Colonic mucosa (tissue), 4 donors: ENCODE results near the gene DRAXIN. TPM values are rescaled to one million over a fixed set of nuclear protein-coding genes. Genes with fewer than 3 reads are reported as not detected.
A peak's percentile ranks its signal among the peaks of the same experiment; 100 is the strongest.

ENCODE experiments used
- DNase-seq: peaks from one replicate; pipeline ENCODE4 v3.0.0-alpha.2; 2020
- H3K27ac ChIP-seq: fragments of 200-600 bp; one replicate; pipeline ENCODE4 v1.8.0; 2021
- H3K27me3 ChIP-seq: fragments of 200-600 bp; one replicate; pipeline ENCODE4 v1.8.0; 2021
- H3K36me3 ChIP-seq: fragments of 200-600 bp; one replicate; pipeline ENCODE4 v1.8.0; 2021
- H3K4me1 ChIP-seq: fragments of 200-600 bp; one replicate; pipeline ENCODE4 v1.8.0; 2021; ENCODE audit warnings: mild to moderate bottlenecking
- H3K4me3 ChIP-seq: fragments of 200-600 bp; one replicate; pipeline ENCODE4 v1.8.0; 2021
- H3K9ac ChIP-seq, 2 donors: one replicate each; pipeline ENCODE4 v1.7.0; 2013; ENCODE audit warnings: control low read depth in 2 of 2, low read depth in 2 of 2, low read length in 2 of 2
- H3K9me3 ChIP-seq: fragments of 200-600 bp; one replicate; pipeline ENCODE4 v1.8.0; 2021
- CTCF ChIP-seq: fragments of 200-600 bp; IDR thresholded peaks from one replicate; pipeline ENCODE4 v1.8.0; 2022; ENCODE audit warnings: antibody characterized with exemption, mild to moderate bottlenecking
- intact Hi-C: fragments of 100-400 bp; cut with DNase I; formaldehyde crosslinking; loops from one replicate; pipeline ENCODE4 v1.14.1; 2022
- total RNA-seq, 2 donors: library from RNA; stranded (reverse); fragmentation: NEBNext Ultra II Directional in 1 of 2; extraction: Animal tissue kit (Norgen Biotek cat#: 25700) in 1 of 2; gene quantifications; one replicate each; pipeline ENCODE4 v1.2.1, GENCODE V29; 2021
- donor health status: healthy.
- donor health status: DM: no; HTN: no; CAD: no.
- donor health status: DM: no; HTN: no; CAD: no.

DRAXIN gene
- total RNA-seq, 2 donors from 2014 or later = 0.05 TPM

DNA sequence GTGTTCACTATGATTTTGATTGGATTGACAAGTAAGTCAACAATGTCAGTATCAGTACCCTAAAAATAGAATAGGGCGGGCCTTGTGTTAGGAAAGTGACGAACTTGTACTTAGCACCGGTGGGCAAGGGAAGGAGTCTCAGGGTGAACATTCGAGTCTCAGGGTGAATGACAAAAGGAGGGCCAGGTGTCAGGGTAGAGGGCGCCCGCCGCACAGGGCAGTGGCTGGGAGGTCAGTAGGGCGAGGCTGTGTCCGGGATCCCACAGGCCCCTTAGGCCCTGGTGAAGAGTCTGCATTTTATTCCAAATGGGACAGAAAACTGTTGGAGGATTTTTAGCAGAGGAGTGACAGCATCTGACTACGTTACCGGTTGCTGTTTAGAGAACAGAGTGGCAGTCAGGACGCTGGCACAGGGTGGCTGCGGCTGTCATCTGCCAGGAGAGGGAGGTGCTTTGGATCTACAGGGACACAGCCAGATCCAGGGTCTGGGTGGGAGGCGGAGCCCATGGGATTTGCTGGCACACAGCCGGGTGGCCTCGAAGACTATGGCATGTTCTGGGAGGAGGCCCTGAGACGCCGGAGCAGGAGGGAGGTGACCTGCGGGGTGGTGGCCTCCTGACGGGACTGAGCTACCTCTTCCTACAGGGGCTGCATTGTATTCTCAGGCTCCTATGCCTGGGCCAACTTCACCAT lies 55.4 kb downstream of the DRAXIN start:
- intact Hi-C loops = no loop called here

GRCh38 chr1:11748294-11749202 lies 57.0 kb downstream of the DRAXIN start:
- Histone ChIP-seq H3K9me3 (no peaks in the 10 kb centered on the region), H3K4me1 (no peaks in the 10 kb centered on the region), H3K36me3 (no peaks in the 10 kb centered on the region), H3K9ac (no peak overlapping the region), H3K27ac (no peak overlapping the region), H3K27me3 (no peaks in the 10 kb centered on the region), H3K4me3 (no peak overlapping the region)
- TF ChIP-seq CTCF = no peak
- no peak for DNase-seq
- intact Hi-C loops = no loop called here

More for the DNA sequence above, 55.4 kb downstream of the DRAXIN start:
- H3K4me1 ChIP-seq = no peaks in the 10 kb centered on the region
- no peak overlapping the region for H3K4me3 ChIP-seq
- H3K9ac ChIP-seq = no peak overlapping the region
- H3K9me3 ChIP-seq = no peaks in the 10 kb centered on the region
- H3K27me3 ChIP-seq = no peaks in the 10 kb centered on the region
- no peak overlapping the region for H3K27ac ChIP-seq
- no peaks in the 10 kb centered on the region for H3K36me3 ChIP-seq
- no peak for DNase-seq
- no peak for TF ChIP-seq CTCF

DNA sequence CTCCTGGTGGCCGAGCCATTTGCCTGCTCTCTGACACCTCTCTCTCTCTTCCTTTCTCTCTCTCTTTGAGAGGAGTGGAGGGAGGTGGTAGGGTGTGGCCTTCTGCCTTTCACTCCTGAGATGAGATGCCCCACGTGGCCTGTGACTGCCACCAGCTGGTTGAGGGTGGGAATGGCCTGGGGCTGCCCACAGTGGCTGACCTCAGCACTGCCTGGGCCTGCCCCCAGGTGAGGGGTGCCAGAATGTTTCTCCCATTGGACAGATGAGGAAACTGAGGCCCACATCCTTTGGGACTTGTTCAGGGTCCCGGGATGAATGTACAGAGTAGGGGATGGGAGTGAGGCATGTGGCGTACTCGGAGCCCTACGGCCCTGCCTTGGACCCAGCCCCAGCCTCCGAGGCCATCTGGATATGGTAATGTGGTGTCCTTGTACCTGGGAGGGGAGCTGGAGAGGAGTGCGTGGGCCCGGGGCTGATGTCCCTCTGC lies 57.7 kb downstream of the DRAXIN start:
- Histone ChIP-seq H3K27me3 (no peaks in the 10 kb centered on the region), H3K4me3 (no peak overlapping the region), H3K4me1 (no peaks in the 10 kb centered on the region), H3K36me3 (no peaks in the 10 kb centered on the region), H3K9me3 (no peaks in the 10 kb centered on the region), H3K27ac (no peak overlapping the region), H3K9ac (no peak overlapping the region)
- DNase-seq = peak; percentile 64
- TF ChIP-seq CTCF = peak; percentile 66
- intact Hi-C loops = no loop called here

DNA sequence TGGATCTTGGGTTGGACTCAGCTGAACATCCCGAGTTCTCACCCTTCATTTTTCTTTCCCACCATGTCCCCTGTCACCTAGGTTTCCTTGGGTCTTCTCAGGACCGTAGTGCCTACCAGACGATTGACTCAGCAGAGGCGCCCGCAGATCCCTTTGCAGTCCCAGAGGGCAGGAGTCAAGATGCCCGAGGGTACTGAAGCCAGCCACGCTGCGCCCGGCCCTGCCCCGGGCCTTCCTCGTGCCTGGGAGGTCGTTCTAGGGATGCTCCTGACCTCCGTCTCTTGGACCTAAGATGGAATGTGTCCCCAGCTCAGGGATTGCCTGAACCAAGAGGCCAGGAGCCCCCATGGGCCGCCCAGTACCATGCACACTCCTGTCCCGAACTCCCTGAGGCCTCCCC lies 58.5 kb downstream of the DRAXIN start:
- H3K27ac ChIP-seq = no peak overlapping the region
- no peaks in the 10 kb centered on the region for H3K27me3 ChIP-seq
- H3K4me1 ChIP-seq = no peaks in the 10 kb centered on the region
- H3K4me3 ChIP-seq = no peak overlapping the region
- no peak for TF ChIP-seq CTCF
- DNase-seq = no peak
- H3K9me3 ChIP-seq = no peaks in the 10 kb centered on the region
- no peak overlapping the region for H3K9ac ChIP-seq
- intact Hi-C loops = no loop called here
- no peaks in the 10 kb centered on the region for H3K36me3 ChIP-seq

GRCh38 chr1:11751087-11751486 lies 59.6 kb downstream of the DRAXIN start:
- no peak overlapping the region for H3K9ac ChIP-seq
- no peak overlapping the region for H3K4me3 ChIP-seq
- intact Hi-C loops = no loop called here
- TF ChIP-seq CTCF = no peak
- H3K9me3 ChIP-seq = no peaks in the 10 kb centered on the region
- H3K4me1 ChIP-seq = no peaks in the 10 kb centered on the region
- no peaks in the 10 kb centered on the region for H3K36me3 ChIP-seq
- H3K27ac ChIP-seq = no peak overlapping the region
- DNase-seq = no peak
- no peaks in the 10 kb centered on the region for H3K27me3 ChIP-seq
